Loucy (cell line): ENCODE data around the gene MCM3AP.
"Not testable (repeated sequence)": the region's sequence is repeated elsewhere in the genome, so short reads cannot be mapped to it uniquely, and the experiment has no call there.

Experiments
- H2AFZ ChIP-seq: fragments of 200-600 bp; sonication (generic); 2 replicates; pipeline ENCODE4 v1.6.0; 2016; ENCODE audit warnings: antibody characterized with exemption, mild to moderate bottlenecking, low read length, moderate library complexity
- H3F3A ChIP-seq: fragments of 200-600 bp; 2 replicates; pipeline ENCODE4 v1.6.0; 2016; ENCODE audit warnings: antibody characterized with exemption, low read depth, mild to moderate bottlenecking
- H3K27me3 ChIP-seq: fragments of 200-600 bp; sonication (generic); 2 replicates; pipeline ENCODE4 v1.6.1; 2014; ENCODE audit warnings: low read length, mild to moderate bottlenecking; ENCODE audit not compliant: insufficient read depth, poor library complexity, severe bottlenecking
- H3K36me3 ChIP-seq: fragments of 200-600 bp; sonication (generic); 2 replicates; pipeline ENCODE4 v1.6.1; 2016; ENCODE audit warnings: low read length; ENCODE audit not compliant: insufficient read depth
- H3K4me1 ChIP-seq: fragments of 200-600 bp; sonication (generic); 2 replicates; pipeline ENCODE4 v1.5.1; 2014; ENCODE audit warnings: low read length, mild to moderate bottlenecking; ENCODE audit not compliant: insufficient read depth, poor library complexity, severe bottlenecking
- H3K4me2 ChIP-seq: fragments of 200-600 bp; sonication (generic); 2 replicates; pipeline ENCODE4 v1.6.0; 2014; ENCODE audit warnings: antibody characterized with exemption, low read length, low read depth, mild to moderate bottlenecking; ENCODE audit not compliant: poor library complexity, severe bottlenecking
- H3K4me3 ChIP-seq: fragments of 200-600 bp; sonication (generic); 2 replicates; pipeline ENCODE4 v1.5.1; 2014; ENCODE audit warnings: low read length, mild to moderate bottlenecking, mixed read lengths; ENCODE audit not compliant: poor library complexity, severe bottlenecking
- H3K79me2 ChIP-seq: fragments of 200-600 bp; sonication (generic); 2 replicates; pipeline ENCODE4 v1.6.1; 2014; ENCODE audit warnings: low read length; ENCODE audit not compliant: insufficient read depth
- H3K9ac ChIP-seq: fragments of 200-600 bp; sonication (generic); 2 replicates; pipeline ENCODE4 v1.6.0; 2014; ENCODE audit warnings: mild to moderate bottlenecking, low read depth, low read length, moderate library complexity; ENCODE audit not compliant: poor library complexity, severe bottlenecking
- H3K9me2 ChIP-seq: fragments of 200-600 bp; sonication (generic); replicated peaks from 2 replicates; pipeline ENCODE4 v1.6.1; 2016; ENCODE audit warnings: low read depth, low read length, mixed read lengths
- H3K9me3 ChIP-seq: fragments of 200-600 bp; sonication (generic); 2 replicates; pipeline ENCODE4 v1.6.1; 2014; ENCODE audit warnings: mild to moderate bottlenecking, antibody characterized with exemption, low read length, low read depth; ENCODE audit not compliant: insufficient read depth
- H4K20me1 ChIP-seq: fragments of 200-600 bp; sonication (generic); 2 replicates; pipeline ENCODE4 v1.6.0; 2014; ENCODE audit warnings: antibody characterized with exemption, low read length, mild to moderate bottlenecking; ENCODE audit not compliant: insufficient read depth, poor library complexity, severe bottlenecking
- CTCF ChIP-seq: fragments of 200-600 bp; sonication (generic); conservative IDR thresholded peaks from 2 replicates; pipeline ENCODE4 v1.5.1; 2014; ENCODE audit warnings: mild to moderate bottlenecking, antibody characterized with exemption, low read length
- EZH2phosphoT487 ChIP-seq: fragments of 200-600 bp; IDR thresholded peaks from 2 replicates; pipeline ENCODE4 v1.6.1; 2018; ENCODE audit warnings: antibody characterized with exemption, mild to moderate bottlenecking, moderate library complexity, borderline replicate concordance

MCM3AP gene

GRCh38 chr21:46311568-46311967, 26.2 kb upstream of the MCM3AP start:
- Histone ChIP-seq H3K4me1 (peaks cover 4% of the 10 kb centered on the region), H3K4me3 (no peak overlapping the region), H2AFZ (no peak overlapping the region), H3K79me2 (no peaks in the 10 kb centered on the region), H3K9me3 (no peaks in the 10 kb centered on the region), H4K20me1 (no peaks in the 10 kb centered on the region), H3K27me3 (no peaks in the 10 kb centered on the region), H3K9me2 (no peaks in the 10 kb centered on the region), H3K4me2 (no peak overlapping the region), H3K36me3 (no peaks in the 10 kb centered on the region; the same call in 1 of the 2 replicates), H3K9ac (no peak overlapping the region), H3F3A (no peaks in the 10 kb centered on the region)
- no peak for TF ChIP-seq CTCF
- no peak for TF ChIP-seq EZH2phosphoT487

- not testable (repeated sequence) for H3K36me3 ChIP-seq, H4K20me1 ChIP-seq, H3K4me1 ChIP-seq, H3K9me2 ChIP-seq, H3F3A ChIP-seq, H3K4me2 ChIP-seq, H2AFZ ChIP-seq, H3K9ac ChIP-seq, H3K9me3 ChIP-seq, H3K27me3 ChIP-seq, H3K79me2 ChIP-seq, H3K4me3 ChIP-seq
Observed at GRCh38 chr21:46310260-46310659, 24.8 kb upstream of the MCM3AP start.

GRCh38 chr21:46308431-46308830, 23.0 kb upstream of the MCM3AP start:
- H3K9me2 ChIP-seq, result no peaks in the 10 kb centered on the region
- H3K4me3 ChIP-seq, result no peak overlapping the region
- no peaks in the 10 kb centered on the region for H4K20me1 ChIP-seq
- H3K4me1 ChIP-seq, result peaks cover 4% of the 10 kb centered on the region
- no peak for TF ChIP-seq EZH2phosphoT487
- TF ChIP-seq CTCF, result no peak
- no peak overlapping the region for H3K9ac ChIP-seq
- H3F3A ChIP-seq, result no peaks in the 10 kb centered on the region
- no peak overlapping the region for H2AFZ ChIP-seq
- no peaks in the 10 kb centered on the region for H3K27me3 ChIP-seq
- no peaks in the 10 kb centered on the region for H3K9me3 ChIP-seq
- peaks cover 9% of the 10 kb centered on the region; the same call in 1 of the 2 replicates for H3K36me3 ChIP-seq
- no peak overlapping the region for H3K4me2 ChIP-seq
- no peaks in the 10 kb centered on the region for H3K79me2 ChIP-seq

GRCh38 chr21:46307625-46308024, 22.2 kb upstream of the MCM3AP start:
- no peak overlapping the region for H3K4me3 ChIP-seq
- H3K36me3 ChIP-seq, result peaks cover 9% of the 10 kb centered on the region; the same call in 1 of the 2 replicates
- no peaks in the 10 kb centered on the region for H3K9me3 ChIP-seq
- H3K9ac ChIP-seq, result no peak overlapping the region
- no peak overlapping the region for H3K4me2 ChIP-seq
- peaks cover 4% of the 10 kb centered on the region for H3K4me1 ChIP-seq
- no peaks in the 10 kb centered on the region for H3K9me2 ChIP-seq
- no peaks in the 10 kb centered on the region for H3K27me3 ChIP-seq
- H4K20me1 ChIP-seq, result no peaks in the 10 kb centered on the region
- H3F3A ChIP-seq, result no peaks in the 10 kb centered on the region
- no peaks in the 10 kb centered on the region for H3K79me2 ChIP-seq
- no peak overlapping the region for H2AFZ ChIP-seq
- TF ChIP-seq EZH2phosphoT487, result no peak
- no peak for TF ChIP-seq CTCF
